Lower leg skin (tissue), 4 donors: ENCODE measurements around the gene FLNB. TPM values are rescaled to one million over a fixed set of nuclear protein-coding genes. Genes with fewer than 3 reads are reported as not detected.

Source experiments
- DNase-seq, 2 donors: peaks; one replicate each; pipeline ENCODE4 v3.0.0-alpha.2; 2019; ENCODE audit warnings: low spot score in 2 of 2
- H3K4me3 ChIP-seq: fragments of 200-600 bp; sonication (generic); 2 replicates; pipeline ENCODE4 v1.5.1; 2017; ENCODE audit warnings: mild to moderate bottlenecking, low read depth; ENCODE audit not compliant: poor library complexity, severe bottlenecking
- CTCF ChIP-seq, 3 donors: fragments of 450-650 bp; IDR thresholded peaks; one replicate each; pipeline ENCODE4 v1.5.1; 2016; ENCODE audit warnings: antibody characterized with exemption in 3 of 3, mild to moderate bottlenecking in 3 of 3, moderate library complexity in 2 of 3
- POLR2A ChIP-seq, 2 donors: fragments of 450-650 bp; IDR thresholded peaks; one replicate each; pipeline ENCODE4 v1.6.1; 2016 to 2017; ENCODE audit warnings: antibody characterized with exemption in 2 of 2, mild to moderate bottlenecking in 1 of 2, moderate library complexity in 1 of 2
- WGBS, 2 donors: methylation state at CpG; one replicate each; pipeline ENCODE4 v1.1.5; 2018; 5-methylcytosine and 5-hydroxymethylcytosine counted together
- intact Hi-C: fragments of 100-400 bp; cut with DNase I; formaldehyde crosslinking; loops from one replicate; pipeline ENCODE4 v1.15.0; 2023; ENCODE audit warnings: low total_unique reads
- total RNA-seq, 4 donors: library from RNA; depleted of rRNA; stranded (reverse); fragments of >200 nt; gene quantifications; one replicate each; pipeline ENCODE4 v1.1.0, GENCODE V29; 2016

The FLNB gene
- total RNA-seq, 4 donors from 2014 or later: 108 to 155 (median 128) TPM

- no peak overlapping the region for H3K4me3 ChIP-seq
- DNase-seq: no peak
- 85 to 88% methylated on average over 4 of the region's 4 CpGs for WGBS, 2 donors
- TF ChIP-seq CTCF (IDR thresholded peaks at IDR 0.05) (no peak), POLR2A (IDR thresholded peaks at IDR 0.05) (no peak)
- intact Hi-C loops: no loop called here
Measured at GRCh38 chr3:58204720-58205119, 196.5 kb downstream of the FLNB start.

- TF ChIP-seq POLR2A (IDR thresholded peaks at IDR 0.05) (no peak), CTCF (IDR thresholded peaks at IDR 0.05) (no peak)
- no peak overlapping the region for H3K4me3 ChIP-seq
- 77 to 79% methylated on average over 4 of the region's 4 CpGs for WGBS, 2 donors
- no peak for DNase-seq
- intact Hi-C loops: no loop called here
Measured at GRCh38 chr3:58205981-58206380, 197.8 kb downstream of the FLNB start.

GRCh38 chr3:58206406-58207011, 198.3 kb downstream of the FLNB start:
- no peak for DNase-seq
- intact Hi-C loops: no loop called here
- WGBS, 2 donors: 59 to 66% methylated on average over 5 of the region's 5 CpGs

DNA sequence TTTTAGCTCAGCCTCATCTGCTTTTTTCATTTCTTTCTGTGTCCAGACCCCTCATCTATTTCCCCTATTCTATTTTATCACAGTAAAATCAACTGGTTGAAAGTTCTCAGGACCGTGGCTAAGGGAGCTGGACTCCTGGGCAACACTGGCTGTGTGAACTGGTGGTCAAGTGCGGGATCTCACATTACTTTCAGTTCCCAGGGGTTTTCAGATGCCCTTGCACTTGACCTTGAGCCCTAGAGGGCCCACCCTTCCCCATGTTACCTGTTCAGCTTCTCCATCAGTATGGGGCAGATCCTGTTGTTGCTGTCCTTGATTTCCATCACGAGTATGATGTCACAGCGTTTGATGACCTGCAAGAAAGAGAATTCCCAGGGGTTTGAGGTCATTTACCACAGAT, 199.7 kb downstream of the FLNB start:
- intact Hi-C loops: no loop called here
- no peak for DNase-seq
- 95 to 100% methylated on average over 4 of the region's 4 CpGs for WGBS, 2 donors
- TF ChIP-seq POLR2A (IDR thresholded peaks at IDR 0.05) (no peak), CTCF (IDR thresholded peaks at IDR 0.05) (no peak)
- H3K4me3 ChIP-seq: no peak overlapping the region

More at GRCh38 chr3:58206406-58207011, 198.3 kb downstream of the FLNB start:
- no peak overlapping the region for H3K4me3 ChIP-seq
- TF ChIP-seq POLR2A (IDR thresholded peaks at IDR 0.05) (no peak), CTCF (IDR thresholded peaks at IDR 0.05) (no peak)

- no peak for DNase-seq
- 63 to 81% methylated on average over 3 of the region's 3 CpGs for WGBS, 2 donors
- no peak overlapping the region for H3K4me3 ChIP-seq
- intact Hi-C loops: no loop called here
- TF ChIP-seq POLR2A (IDR thresholded peaks at IDR 0.05): no peak
Measured at GRCh38 chr3:58209933-58210332, 201.7 kb downstream of the FLNB start.

DNA sequence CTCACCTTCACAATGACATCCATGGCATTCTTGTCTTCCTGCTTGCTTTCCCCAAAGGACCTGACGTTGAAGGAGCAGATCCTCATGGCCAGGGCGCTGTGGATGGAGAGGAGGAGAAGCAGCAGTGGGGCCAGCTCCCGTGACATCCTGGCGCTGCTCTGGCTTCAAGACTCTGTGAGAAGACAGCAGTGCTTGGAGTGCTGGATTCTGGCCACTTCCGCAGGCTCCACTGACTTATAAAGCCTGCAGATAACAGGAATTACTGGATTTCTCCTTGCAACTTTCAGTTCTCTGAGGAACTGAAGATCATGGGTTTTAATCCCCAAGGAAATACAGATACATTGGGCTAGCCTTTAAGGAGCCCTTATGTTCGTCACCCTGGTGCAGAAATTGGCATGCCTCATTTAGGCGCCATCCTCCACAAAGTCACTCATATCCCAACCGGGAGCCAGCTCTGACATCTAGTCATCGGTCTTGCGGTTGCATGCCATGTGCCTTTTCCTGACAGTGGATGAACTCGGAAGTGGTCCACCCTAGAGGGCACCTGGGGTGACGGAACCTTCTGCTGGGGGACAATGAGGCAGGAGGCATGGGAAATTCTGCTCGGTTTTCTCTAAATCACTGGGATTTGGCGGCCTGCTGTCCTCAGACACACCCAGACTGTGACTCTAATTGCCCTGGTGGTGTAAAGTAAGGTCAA, 202.7 kb downstream of the FLNB start, which contains the start of gene DNASE1L3:
Gene DNASE1L3 (minus strand): TSS at position 212 of the 700 bp plus-strand sequence. CDS start 66 bp downstream, at position 146.
- intact Hi-C loops: no loop called here
- WGBS, 2 donors: 50 to 60% methylated on average over 14 of the region's 14 CpGs
- TF ChIP-seq CTCF (IDR thresholded peaks at IDR 0.05) (no peak), POLR2A (IDR thresholded peaks at IDR 0.05) (no peak)
- no peak within 1 kb of the TSS for H3K4me3 ChIP-seq
- no peak for DNase-seq
